K562 (cell line): ENCODE data around the gene CCDC136. TPM values are rescaled to one million over a fixed set of nuclear protein-coding genes. Genes with fewer than 3 reads are reported as not detected.

Experiments used
- AFF4 ChIP-seq: sonication (generic); formaldehyde crosslinking; IDR thresholded peaks from 2 replicates; pipeline ENCODE4 v1.8.0; 2023; ENCODE audit warnings: mild to moderate bottlenecking, missing genetic modification reagents
- BDP1 ChIP-seq: IDR thresholded peaks from 3 replicates; pipeline ENCODE4 v1.6.1; 2011; ENCODE audit not compliant: insufficient read length, insufficient read depth
- CAMTA2 ChIP-seq: fragments of 250-450 bp; sonication (Bioruptor Pico); conservative IDR thresholded peaks from 2 replicates; pipeline ENCODE4 v1.5.1; 2022
- CBX2 ChIP-seq: fragments of 200-600 bp; sonication (generic); IDR thresholded peaks from one replicate; pipeline ENCODE4 v1.6.1; 2012; ENCODE audit warnings: mild to moderate bottlenecking, low read length, inconsistent platforms; ENCODE audit not compliant: insufficient read depth, poor library complexity, severe bottlenecking
- HIVEP1 ChIP-seq: fragments of 250-450 bp; sonication (Bioruptor Pico); IDR thresholded peaks from 2 replicates; pipeline ENCODE4 v1.4.0; 2020; ENCODE audit warnings: mild to moderate bottlenecking
- JUN ChIP-seq, 2 experiments: sonication (generic) in 1 of 2; formaldehyde crosslinking in 1 of 2; IDR thresholded peaks; 2 replicates each; pipeline versions ENCODE4 v1.6.1 to v1.8.0; 2012 to 2022; ENCODE audit warnings: borderline replicate concordance in 2 of 2, mild to moderate bottlenecking in 2 of 2, improper control_type of control experiment in 1 of 2, low read depth in 1 of 2, low read length in 1 of 2, missing genetic modification reagents in 1 of 2
- MCM3 ChIP-seq: fragments of 450-650 bp; IDR thresholded peaks from 2 replicates; pipeline ENCODE4 v1.6.1; 2016
- NCOR1 ChIP-seq: fragments of 450-650 bp; IDR thresholded peaks from 2 replicates; pipeline ENCODE4 v1.6.1; 2016; ENCODE audit warnings: mild to moderate bottlenecking, moderate library complexity
- NELFE ChIP-seq: IDR thresholded peaks from 2 replicates; pipeline ENCODE4 v1.6.1; 2011; ENCODE audit warnings: mild to moderate bottlenecking; ENCODE audit not compliant: insufficient read depth, insufficient read length
- PBX2 ChIP-seq, 2 experiments: IDR thresholded peaks in 1 of 2; conservative IDR thresholded peaks in 1 of 2; 2 replicates each; pipeline ENCODE4 v1.6.1; 2016; ENCODE audit warnings: low read depth in 2 of 2, mild to moderate bottlenecking in 1 of 2, missing compliant biosample characterization in 1 of 2, missing genetic modification characterization in 1 of 2, moderate library complexity in 1 of 2
- PHF21A ChIP-seq: fragments of 450-650 bp; IDR thresholded peaks from 2 replicates; pipeline ENCODE4 v1.6.1; 2017; ENCODE audit warnings: low read depth, borderline replicate concordance
- PHF8 ChIP-seq: fragments of 200-600 bp; sonication (generic); IDR thresholded peaks from 2 replicates; pipeline ENCODE4 v1.6.1; 2012; ENCODE audit warnings: mixed run types, mild to moderate bottlenecking, inconsistent platforms, low read length, moderate library complexity, borderline replicate concordance
- POLR2AphosphoS5 ChIP-seq: IDR thresholded peaks from 2 replicates; pipeline ENCODE4 v1.6.1; 2011; ENCODE audit warnings: mild to moderate bottlenecking, low read depth, low read length, moderate library complexity; ENCODE audit not compliant: control insufficient read depth, insufficient read depth
- PTBP1 ChIP-seq: fragments of 200-400 bp; formaldehyde crosslinking; IDR thresholded peaks from 2 replicates; pipeline ENCODE4 v1.6.1; 2017; ENCODE audit warnings: low read depth, low read length
- RBM25 ChIP-seq: fragments of 200-400 bp; formaldehyde crosslinking; IDR thresholded peaks from 2 replicates; pipeline ENCODE4 v1.6.1; 2018; ENCODE audit warnings: low read length, low read depth, moderate library complexity; ENCODE audit not compliant: severe bottlenecking
- ZBTB49 ChIP-seq: sonication (generic); formaldehyde crosslinking; IDR thresholded peaks from 2 replicates; pipeline ENCODE4 v1.8.0; 2022; ENCODE audit warnings: missing genetic modification reagents, mild to moderate bottlenecking, borderline replicate concordance
- polyA plus RNA-seq, 8 experiments: library from polyadenylated mRNA; depleted of rRNA in 4 of 8; stranded (reverse) in 5 of 8; unstranded in 3 of 8; fragments of >200 nt; fragmentation: Nextera tagmentation in 2 of 8; fragmentation: Illumina TruSeq in 1 of 8; extraction: Ambion mirVana in 2 of 8; extraction: Trizol in 1 of 8; gene quantifications; 2 replicates each; pipeline versions ENCODE4 v1.2.1 to v1.2.3, GENCODE V29; 2011 to 2014; ENCODE audit warnings: inconsistent platforms in 1 of 8, missing spikeins in 1 of 8
- total RNA-seq, 7 experiments: library from RNA; depleted of rRNA in 6 of 7; stranded (reverse); fragments of >200 nt in 6 of 7; fragmentation: Illumina TruSeq in 2 of 7; extraction: Trizol in 2 of 7; gene quantifications; 2 replicates each; pipeline versions ENCODE4 v1.2.1 to v1.2.3, GENCODE V29; 2011 to 2021; ENCODE audit warnings: low replicate concordance in 1 of 7

The CCDC136 gene
- total and polyA plus RNA-seq, 9 of the 15 experiments (the other 6 are each of a cell fraction or from before 2014, with no cell fraction given), result 2.4 to 40.8 (median 26.5) TPM

GRCh38 chr7:128860158-128861073 is 68.6 kb downstream of the CCDC136 start (continued):
- TF ChIP-seq PBX2 (CRISPR knock-in tag; IDR thresholded peaks at IDR 0.05; ENCODE audit: low read depth), result no peak
- TF ChIP-seq PBX2 (tag; conservative IDR thresholded peaks at IDR 0.05; ENCODE audit: low read depth), result no peak
- TF ChIP-seq BDP1, result no peak
- no peak; the same call in 1 of the 2 replicates for TF ChIP-seq PHF8
- TF ChIP-seq MCM3, result no peak
- no peak for TF ChIP-seq CBX2
- no peak for TF ChIP-seq CAMTA2 (CRISPR knock-in tag)
- no peak for TF ChIP-seq NELFE
- TF ChIP-seq NCOR1, result peak; percentile 97
- TF ChIP-seq JUN (IDR thresholded peaks at IDR 0.05; ENCODE audit: borderline replicate concordance, low read depth, low read length), result no peak; the same call in 1 of the 2 replicates
- 0 out of 2 replicates have a peak, but pooled peaks have one; percentile 19 for TF ChIP-seq JUN (CRISPR knock-in tag; IDR thresholded peaks at IDR 0.05; ENCODE audit: borderline replicate concordance)
- TF ChIP-seq PHF21A, result peak; percentile 87; the same call in 1 of the 2 replicates
- no peak for TF ChIP-seq RBM25
- 0 out of 2 replicates have a peak, but pooled peaks have one; percentile 45 for TF ChIP-seq HIVEP1 (CRISPR knock-in tag)
- peak; percentile 83; the same call in 1 of the 2 replicates for TF ChIP-seq ZBTB49 (CRISPR knock-in tag)
- no peak for TF ChIP-seq AFF4 (CRISPR knock-in tag)
- TF ChIP-seq PTBP1, result no peak
- TF ChIP-seq POLR2AphosphoS5, result peak; percentile 96
